ENCODE results near the gene COP1. TPM values are rescaled to one million over a fixed set of nuclear protein-coding genes. Genes with fewer than 3 reads are reported as not detected.

COP1 gene
- total RNA-seq, 5 donors from 2014 or later (not counting 1 experiment from before 2014, with no cell fraction given), result 38.7 to 49.0 (median 42.4) TPM

DNA sequence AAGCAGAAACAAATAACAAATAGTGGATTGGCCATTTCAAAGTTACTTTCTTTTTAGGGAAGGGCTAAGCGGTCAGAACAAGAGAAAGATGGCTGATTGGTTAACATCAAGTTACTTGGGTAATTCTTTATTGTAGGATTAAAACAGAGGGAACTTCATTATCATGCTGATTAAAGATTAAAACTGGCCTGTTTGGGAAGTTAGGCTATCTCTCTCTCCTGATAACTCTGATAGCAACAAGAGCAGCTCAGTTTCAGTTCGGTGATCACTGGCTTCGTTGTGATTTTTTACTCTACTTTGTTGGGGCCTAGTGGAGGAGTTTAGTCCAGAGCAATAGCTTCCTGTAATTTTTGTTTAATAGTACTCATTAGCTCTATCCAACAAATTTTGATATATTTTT lies 20.5 kb upstream of the COP1 start:
- H3K27ac ChIP-seq (ENCODE audit: low read length), result no peak overlapping the region
- CTCF ChIA-PET, result interaction anchor here in 1 of 2 donors (0.7 kb wide), 1 partner anchor 8 kb away, joined by 3 read pairs; no protein-coding TSS in a partner anchor
- no peak overlapping the region for H3K27ac Mint-ChIP-seq
- no peaks in the 10 kb centered on the region for H3K9me3 ChIP-seq
- no peaks in the 10 kb centered on the region for H3K36me3 ChIP-seq (ENCODE audit: control insufficient read depth in 2 of 2, extremely low read depth in 1 of 2, insufficient read depth in 1 of 2, low read length in 1 of 2)
- POLR2A ChIA-PET, result no interaction called here
- WGBS (ENCODE audit: insufficient coverage), result 100% methylated on average over 1 of the region's 3 CpGs
- ATAC-seq (replicated peaks in 1 of 4), result no peak
- H3K4me3 ChIP-seq (ENCODE audit: control insufficient read depth in 1 of 2, extremely low read depth in 1 of 2, low read length in 1 of 2), result no peak overlapping the region
- H3K27me3 Mint-ChIP-seq, result no peaks in the 10 kb centered on the region
- no peak overlapping the region for H3K4me3 Mint-ChIP-seq
- no peaks in the 10 kb centered on the region for H3K4me1 ChIP-seq (ENCODE audit: control insufficient read depth in 1 of 2, extremely low read depth in 1 of 2, insufficient read depth in 2 of 2, low read length in 2 of 2)
- no peaks in the 10 kb centered on the region for H3K36me3 Mint-ChIP-seq
- no peaks in the 10 kb centered on the region for H3K9me3 Mint-ChIP-seq
- H3K4me1 Mint-ChIP-seq, result no peaks in the 10 kb centered on the region
- peaks cover 0 to 2% of the 10 kb centered on the region in 2 experiments for H3K27me3 ChIP-seq (replicated peaks in 1 of 2; ENCODE audit: control insufficient read depth in 2 of 2, extremely low read depth in 1 of 2, insufficient read depth in 2 of 2, low read length in 1 of 2)
- no peak for DNase-seq

DNA sequence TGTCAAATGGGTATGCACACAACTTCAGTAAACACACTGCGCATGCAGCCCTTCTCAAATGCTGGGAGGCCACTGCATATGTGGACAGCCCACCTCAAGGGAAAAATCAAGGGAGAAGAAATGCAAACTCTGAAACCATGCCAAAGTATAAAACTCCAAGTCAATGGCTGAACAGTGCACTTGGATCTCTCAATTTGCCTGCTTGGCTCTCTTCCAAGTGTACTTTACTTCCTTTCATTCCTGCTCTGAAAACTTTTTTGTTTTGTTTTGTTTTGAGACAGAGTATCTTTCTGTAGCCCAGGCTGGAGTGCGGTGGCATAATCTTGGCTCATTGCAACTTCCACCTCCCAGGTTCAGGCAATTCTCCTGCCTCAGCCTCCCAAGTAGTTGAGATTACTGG lies 18.8 kb upstream of the COP1 start:
- ATAC-seq (replicated peaks in 1 of 4), result no peak
- CTCF ChIA-PET, result no interaction called here

DNA sequence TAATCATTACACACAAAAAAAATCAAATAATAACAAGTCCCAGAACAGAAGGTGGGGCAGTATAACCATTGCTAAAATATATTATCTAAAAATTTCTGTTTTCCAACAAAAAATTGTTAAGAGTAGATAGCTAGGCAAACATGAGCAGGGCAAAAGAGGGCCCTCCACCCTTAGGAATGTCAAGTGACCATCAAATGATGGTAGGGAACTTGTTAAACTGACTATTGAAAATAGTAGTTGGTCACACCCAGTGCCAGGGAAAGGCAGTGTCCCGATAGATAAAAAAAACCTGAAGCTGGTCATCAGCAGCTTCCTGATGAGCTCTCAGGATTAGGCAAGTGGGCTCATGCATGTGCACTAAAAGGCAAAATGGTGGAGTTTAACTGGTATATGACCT lies 18.4 kb upstream of the COP1 start:
- DNase-seq (no peak), ATAC-seq (replicated peaks in 1 of 4) (no peak)
- POLR2A ChIA-PET, result interaction anchor here in 1 of 2 donors (0.6 to 0.7 kb wide), 2 partner anchors 8 to 62 kb away, joined by 3 to 5 read pairs; no protein-coding TSS in a partner anchor
- Mint-ChIP-seq H3K27ac (no peak overlapping the region), H3K4me1 (no peaks in the 10 kb centered on the region), H3K9me3 (no peaks in the 10 kb centered on the region), H3K27me3 (peaks cover 0 to 2% of the 10 kb centered on the region in 2 donors), H3K4me3 (no peak overlapping the region), H3K36me3 (no peaks in the 10 kb centered on the region)
- no peak overlapping the region for H3K27ac ChIP-seq (ENCODE audit: low read length)
- H3K4me3 ChIP-seq (ENCODE audit: control insufficient read depth in 1 of 2, extremely low read depth in 1 of 2, low read length in 1 of 2), result no peak overlapping the region
- no peaks in the 10 kb centered on the region for H3K4me1 ChIP-seq (ENCODE audit: control insufficient read depth in 1 of 2, extremely low read depth in 1 of 2, insufficient read depth in 2 of 2, low read length in 2 of 2)
- peaks cover 0 to 5% of the 10 kb centered on the region in 2 experiments for H3K27me3 ChIP-seq (replicated peaks in 1 of 2; ENCODE audit: control insufficient read depth in 2 of 2, extremely low read depth in 1 of 2, insufficient read depth in 2 of 2, low read length in 1 of 2)
- no peaks in the 10 kb centered on the region for H3K36me3 ChIP-seq (ENCODE audit: control insufficient read depth in 2 of 2, extremely low read depth in 1 of 2, insufficient read depth in 1 of 2, low read length in 1 of 2)
- WGBS (ENCODE audit: insufficient coverage), result 90% methylated on average over 1 of the region's 1 CpG
- no peaks in the 10 kb centered on the region for H3K9me3 ChIP-seq
- CTCF ChIA-PET, result no interaction called here

More for the DNA sequence above, 18.8 kb upstream of the COP1 start:
- no peak overlapping the region for H3K27ac Mint-ChIP-seq
- H3K9me3 Mint-ChIP-seq, result no peaks in the 10 kb centered on the region
- 100% methylated on average over 1 of the region's 2 CpGs for WGBS (ENCODE audit: insufficient coverage)
- Histone ChIP-seq H3K27me3 (replicated peaks in 1 of 2; ENCODE audit: control insufficient read depth in 2 of 2, extremely low read depth in 1 of 2, insufficient read depth in 2 of 2, low read length in 1 of 2) (peaks cover 0 to 2% of the 10 kb centered on the region in 2 experiments), H3K4me3 (ENCODE audit: control insufficient read depth in 1 of 2, extremely low read depth in 1 of 2, low read length in 1 of 2) (no peak overlapping the region), H3K4me1 (ENCODE audit: control insufficient read depth in 1 of 2, extremely low read depth in 1 of 2, insufficient read depth in 2 of 2, low read length in 2 of 2) (no peaks in the 10 kb centered on the region), H3K36me3 (ENCODE audit: control insufficient read depth in 2 of 2, extremely low read depth in 1 of 2, insufficient read depth in 1 of 2, low read length in 1 of 2) (no peaks in the 10 kb centered on the region), H3K27ac (ENCODE audit: low read length) (no peak overlapping the region), H3K9me3 (no peaks in the 10 kb centered on the region)
- POLR2A ChIA-PET, result interaction anchor here in 1 of 2 donors (0.6 to 0.7 kb wide), 2 partner anchors 9 to 62 kb away, joined by 3 to 5 read pairs; no protein-coding TSS in a partner anchor
- peaks cover 0 to 2% of the 10 kb centered on the region in 2 donors for H3K27me3 Mint-ChIP-seq
- H3K4me1 Mint-ChIP-seq, result no peaks in the 10 kb centered on the region
- H3K4me3 Mint-ChIP-seq, result no peak overlapping the region
- no peak for DNase-seq
- no peaks in the 10 kb centered on the region for H3K36me3 Mint-ChIP-seq

DNA sequence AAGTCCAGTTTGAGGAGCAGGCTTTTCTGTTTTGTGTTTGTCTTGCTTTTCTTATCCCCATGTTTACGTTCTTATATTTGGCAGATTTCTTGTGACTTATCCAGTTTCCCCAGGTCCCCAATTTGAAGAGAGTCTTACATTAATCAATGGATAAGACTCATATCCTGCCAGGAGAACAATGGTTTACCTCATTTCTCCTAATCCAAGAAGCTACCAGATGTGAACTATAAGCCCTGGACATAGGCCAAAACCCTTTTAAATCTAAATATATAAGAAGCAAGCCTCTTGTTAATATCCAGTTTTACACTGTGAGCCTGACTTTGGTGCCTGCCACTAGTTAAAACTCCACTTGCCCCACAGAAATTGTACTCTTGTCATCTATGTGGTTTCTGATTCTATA lies 15.1 kb upstream of the COP1 start:
- Histone ChIP-seq H3K4me3 (ENCODE audit: control insufficient read depth in 1 of 2, extremely low read depth in 1 of 2, low read length in 1 of 2) (no peak overlapping the region), H3K9me3 (no peaks in the 10 kb centered on the region), H3K27ac (ENCODE audit: low read length) (no peak overlapping the region), H3K4me1 (ENCODE audit: control insufficient read depth in 1 of 2, extremely low read depth in 1 of 2, insufficient read depth in 2 of 2, low read length in 2 of 2) (no peaks in the 10 kb centered on the region), H3K36me3 (ENCODE audit: control insufficient read depth in 2 of 2, extremely low read depth in 1 of 2, insufficient read depth in 1 of 2, low read length in 1 of 2) (no peaks in the 10 kb centered on the region), H3K27me3 (replicated peaks in 1 of 2; ENCODE audit: control insufficient read depth in 2 of 2, extremely low read depth in 1 of 2, insufficient read depth in 2 of 2, low read length in 1 of 2) (peaks cover 0 to 5% of the 10 kb centered on the region in 2 experiments)
- ChIA-PET CTCF (no interaction called here), POLR2A (no interaction called here)
- no peaks in the 10 kb centered on the region for H3K4me1 Mint-ChIP-seq
- no peak overlapping the region for H3K27ac Mint-ChIP-seq
- no peak for DNase-seq
- H3K36me3 Mint-ChIP-seq, result no peaks in the 10 kb centered on the region
- no peaks in the 10 kb centered on the region for H3K9me3 Mint-ChIP-seq
- H3K27me3 Mint-ChIP-seq, result peaks cover 2 to 3% of the 10 kb centered on the region in 2 donors
- no peak for ATAC-seq (replicated peaks in 1 of 4)
- WGBS (ENCODE audit: insufficient coverage), result no CpG with 5 or more reads among the region's 1 CpG
- no peak overlapping the region for H3K4me3 Mint-ChIP-seq

DNA sequence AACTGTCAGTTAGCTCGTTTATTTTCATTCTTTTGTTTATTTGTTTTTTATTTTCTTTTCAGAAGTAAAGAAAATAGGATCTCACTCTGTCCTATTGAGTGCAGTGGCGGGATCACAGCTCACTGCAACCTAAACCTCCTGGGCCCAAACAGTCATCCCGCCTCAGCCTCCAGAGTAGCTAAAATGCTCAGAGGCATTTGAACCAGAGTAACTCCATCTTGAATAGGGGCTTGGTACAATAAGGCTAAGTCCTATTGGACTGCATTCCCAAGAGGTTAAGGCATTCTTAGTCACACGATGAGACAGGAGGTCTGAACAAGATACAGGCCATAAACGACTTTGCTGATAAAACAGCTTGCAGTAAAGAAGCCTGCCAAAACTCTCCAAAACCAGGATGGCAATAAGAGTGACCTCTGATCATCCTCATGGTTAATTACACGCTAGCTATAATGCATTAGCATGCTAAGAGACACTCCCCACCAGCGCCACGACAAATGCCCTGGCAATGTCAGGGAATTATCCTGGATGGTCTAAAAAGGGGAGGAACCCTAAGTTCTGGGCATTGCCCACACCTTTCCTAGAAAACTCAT lies 13.1 kb upstream of the COP1 start:
- H3K4me3 ChIP-seq (ENCODE audit: control insufficient read depth in 1 of 2, extremely low read depth in 1 of 2, low read length in 1 of 2), result no peak overlapping the region
- Mint-ChIP-seq H3K27me3 (peaks cover 5% of the 10 kb centered on the region in 2 donors), H3K4me3 (no peak overlapping the region), H3K4me1 (no peaks in the 10 kb centered on the region), H3K27ac (no peak overlapping the region), H3K36me3 (no peaks in the 10 kb centered on the region), H3K9me3 (no peaks in the 10 kb centered on the region)
- ChIA-PET CTCF (no interaction called here), POLR2A (interaction anchor here in 1 of 2 donors (0.7 kb wide), 1 partner anchor 1200 kb away, joined by 3 read pairs; no protein-coding TSS in a partner anchor)
- 58% methylated on average over 2 of the region's 8 CpGs for WGBS (ENCODE audit: insufficient coverage)
- ATAC-seq (replicated peaks in 1 of 4) (no peak), DNase-seq (no peak)
- H3K27ac ChIP-seq (ENCODE audit: low read length), result no peak overlapping the region
- peaks cover 0 to 7% of the 10 kb centered on the region in 2 experiments for H3K27me3 ChIP-seq (replicated peaks in 1 of 2; ENCODE audit: control insufficient read depth in 2 of 2, extremely low read depth in 1 of 2, insufficient read depth in 2 of 2, low read length in 1 of 2)
- H3K4me1 ChIP-seq (ENCODE audit: control insufficient read depth in 1 of 2, extremely low read depth in 1 of 2, insufficient read depth in 2 of 2, low read length in 2 of 2), result no peaks in the 10 kb centered on the region
- no peaks in the 10 kb centered on the region for H3K9me3 ChIP-seq
- H3K36me3 ChIP-seq (ENCODE audit: control insufficient read depth in 2 of 2, extremely low read depth in 1 of 2, insufficient read depth in 1 of 2, low read length in 1 of 2), result no peaks in the 10 kb centered on the region

DNA sequence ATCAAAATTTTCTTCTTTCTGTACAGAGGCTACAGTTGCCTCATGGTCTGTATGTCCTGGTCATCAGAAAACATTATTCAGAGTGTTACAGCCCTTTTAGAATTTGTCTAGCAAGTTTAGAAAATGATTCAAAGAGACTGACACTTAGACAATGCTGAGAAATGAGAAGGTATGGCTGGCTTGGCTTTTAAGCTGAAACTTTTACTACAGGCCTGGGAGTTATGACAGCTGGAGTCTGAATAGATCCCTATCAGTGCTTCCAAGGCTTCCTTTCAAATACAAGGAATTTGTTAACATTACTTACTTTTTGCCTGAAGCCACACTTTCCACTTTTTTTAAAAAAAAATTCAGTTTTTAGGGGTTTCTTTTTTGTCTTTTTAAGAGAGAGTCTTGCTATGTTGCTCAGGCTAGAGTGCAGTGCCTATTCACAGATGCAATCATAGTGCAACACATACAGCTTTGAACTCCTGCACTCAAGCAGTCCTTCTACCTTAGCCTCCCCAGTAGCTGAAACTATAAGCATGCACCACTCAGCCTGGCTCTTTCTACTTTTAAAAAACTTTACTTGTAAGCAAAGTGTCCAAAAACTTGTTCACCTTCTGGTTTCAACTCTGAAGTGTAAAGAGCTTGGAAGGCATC lies 10.5 kb upstream of the COP1 start:
- POLR2A ChIA-PET, result interaction anchor here in 1 of 2 donors (0.6 kb wide), 1 partner anchor 8 kb away, joined by 5 read pairs; no protein-coding TSS in a partner anchor
- no peaks in the 10 kb centered on the region for H3K9me3 ChIP-seq

More for the DNA sequence above, 10.5 kb upstream of the COP1 start:
- Mint-ChIP-seq H3K36me3 (no peaks in the 10 kb centered on the region), H3K27me3 (peaks cover 6% of the 10 kb centered on the region in 2 donors), H3K4me3 (no peak overlapping the region), H3K4me1 (no peaks in the 10 kb centered on the region), H3K9me3 (no peaks in the 10 kb centered on the region), H3K27ac (no peak overlapping the region)
- no peak overlapping the region for H3K27ac ChIP-seq (ENCODE audit: low read length)
- ATAC-seq (replicated peaks in 1 of 4) (no peak), DNase-seq (no peak)
- H3K4me1 ChIP-seq (ENCODE audit: control insufficient read depth in 1 of 2, extremely low read depth in 1 of 2, insufficient read depth in 2 of 2, low read length in 2 of 2), result no peaks in the 10 kb centered on the region
- peaks cover 0 to 7% of the 10 kb centered on the region in 2 experiments for H3K27me3 ChIP-seq (replicated peaks in 1 of 2; ENCODE audit: control insufficient read depth in 2 of 2, extremely low read depth in 1 of 2, insufficient read depth in 2 of 2, low read length in 1 of 2)
- no peak overlapping the region for H3K4me3 ChIP-seq (ENCODE audit: control insufficient read depth in 1 of 2, extremely low read depth in 1 of 2, low read length in 1 of 2)
- CTCF ChIA-PET, result interaction anchor here in 1 of 2 donors (0.6 kb wide), 1 partner anchor 14 kb away, joined by 3 read pairs; no protein-coding TSS in a partner anchor
- no peaks in the 10 kb centered on the region for H3K36me3 ChIP-seq (ENCODE audit: control insufficient read depth in 2 of 2, extremely low read depth in 1 of 2, insufficient read depth in 1 of 2, low read length in 1 of 2)
